ENCODE measurements around the gene ARHGAP29. TPM values are rescaled to one million over a fixed set of nuclear protein-coding genes. Genes with fewer than 3 reads are reported as not detected.
"Not testable (repeated sequence)": the region's sequence is repeated elsewhere in the genome, so short reads cannot be mapped to it uniquely, and the experiment has no call there.

Gene ARHGAP29
- total and polyA plus RNA-seq, 2 experiments from 2014 or later, result 114 to 152 TPM

DNA sequence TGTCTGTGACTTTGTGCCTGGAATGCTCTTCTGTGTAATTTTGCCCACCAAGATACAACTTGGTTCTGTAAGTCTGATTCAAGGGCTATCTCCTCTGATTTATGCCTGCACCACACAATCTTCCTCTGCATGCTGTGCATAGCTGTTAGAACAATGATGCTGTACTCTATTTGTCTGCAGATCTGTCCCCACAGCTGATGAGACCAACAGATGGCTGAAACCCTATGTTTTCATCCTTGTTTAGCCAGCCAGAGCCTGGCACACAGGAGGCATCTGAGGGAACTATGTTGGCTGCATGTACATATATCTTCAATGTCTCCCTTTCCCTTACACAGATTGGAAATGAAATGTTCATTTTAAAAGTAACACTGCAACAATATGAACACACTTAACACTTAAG lies 58.5 kb downstream of the ARHGAP29 start:
- no peak for DNase-seq
- no peak overlapping the region for H3K27ac ChIP-seq
- no peaks in the 10 kb centered on the region for H4K20me1 ChIP-seq (ENCODE audit: insufficient read depth)
- peaks cover 98% of the 10 kb centered on the region for H3K79me2 ChIP-seq (ENCODE audit: insufficient read depth)
- TF ChIP-seq EZH2 (IDR thresholded peaks at IDR 0.05; ENCODE audit: insufficient read depth, poor library complexity, severe bottlenecking) (no peak), EZH2phosphoT487 (IDR thresholded peaks at IDR 0.05; ENCODE audit: insufficient read depth, low read depth) (no peak)
- H3K4me2 ChIP-seq (ENCODE audit: unreplicated experiment), result no peak overlapping the region
- in situ Hi-C loops (cut with MboI), result no loop called here
- H3K36me3 ChIP-seq (ENCODE audit: low read depth), result peaks cover 99% of the 10 kb centered on the region
- no peak overlapping the region for H3K4me3 ChIP-seq
- peaks cover 83% of the 10 kb centered on the region for H3F3A ChIP-seq (ENCODE audit: insufficient read depth)
- H3K9me3 ChIP-seq (ENCODE audit: low read depth), result no peaks in the 10 kb centered on the region
- no peak overlapping the region for H3K9ac ChIP-seq
- peaks cover 15% of the 10 kb centered on the region; the same call in 1 of the 2 replicates for H3K4me1 ChIP-seq (ENCODE audit: insufficient read depth)
- H3K9me2 ChIP-seq (ENCODE audit: insufficient read depth), result no peaks in the 10 kb centered on the region
- no peaks in the 10 kb centered on the region for H3K27me3 ChIP-seq (replicated peaks; ENCODE audit: insufficient read depth)
- H2AFZ ChIP-seq, result no peak overlapping the region

DNA sequence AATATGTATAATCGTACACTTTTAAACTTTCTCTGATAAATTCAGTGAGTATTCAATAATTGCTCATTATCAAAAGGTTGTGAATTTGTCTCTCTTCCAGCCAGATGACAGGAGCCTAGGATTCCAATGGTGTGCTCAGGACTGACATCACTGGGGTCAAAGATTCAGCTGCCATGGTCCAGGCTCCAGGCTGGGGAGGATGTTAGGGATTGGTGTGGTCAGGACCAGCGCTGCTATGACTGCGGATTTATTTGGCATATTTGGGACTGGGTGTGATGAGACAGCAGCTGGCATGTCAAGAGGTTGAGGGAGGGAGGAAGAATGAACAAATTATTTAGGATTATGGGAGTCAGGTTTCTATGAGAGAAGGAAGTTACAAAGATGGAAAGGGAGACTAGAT lies 68.3 kb downstream of the ARHGAP29 start:
- peaks cover 88% of the 10 kb centered on the region for H3F3A ChIP-seq (ENCODE audit: insufficient read depth)
- in situ Hi-C loops (cut with MboI), result no loop called here
- peaks cover 57% of the 10 kb centered on the region for H3K36me3 ChIP-seq (ENCODE audit: low read depth)
- no peaks in the 10 kb centered on the region for H3K9me2 ChIP-seq (ENCODE audit: insufficient read depth)
- no peaks in the 10 kb centered on the region for H3K27me3 ChIP-seq (replicated peaks; ENCODE audit: insufficient read depth)
- DNase-seq, result no peak
- 69 to 78% methylated on average over 3 of the region's 3 CpGs for WGBS, 2 experiments (ENCODE audit: low coverage in 1 of 2, low lambda C conversion rate in 2 of 2, missing lambda C conversion rate in 2 of 2)
- no peak overlapping the region for H2AFZ ChIP-seq
- H3K4me3 ChIP-seq, result no peak overlapping the region
- no peak overlapping the region for H3K9ac ChIP-seq
- TF ChIP-seq EZH2phosphoT487 (IDR thresholded peaks at IDR 0.05; ENCODE audit: insufficient read depth, low read depth) (no peak), EZH2 (IDR thresholded peaks at IDR 0.05; ENCODE audit: insufficient read depth, poor library complexity, severe bottlenecking) (no peak)
- H3K79me2 ChIP-seq (ENCODE audit: insufficient read depth), result peaks cover 38% of the 10 kb centered on the region
- peaks cover 9% of the 10 kb centered on the region for H4K20me1 ChIP-seq (ENCODE audit: insufficient read depth)
- H3K4me1 ChIP-seq (ENCODE audit: insufficient read depth), result no peaks in the 10 kb centered on the region
- H3K27ac ChIP-seq, result no peak overlapping the region
- H3K9me3 ChIP-seq (ENCODE audit: low read depth), result no peaks in the 10 kb centered on the region
- H3K4me2 ChIP-seq (ENCODE audit: unreplicated experiment), result no peak overlapping the region

DNA sequence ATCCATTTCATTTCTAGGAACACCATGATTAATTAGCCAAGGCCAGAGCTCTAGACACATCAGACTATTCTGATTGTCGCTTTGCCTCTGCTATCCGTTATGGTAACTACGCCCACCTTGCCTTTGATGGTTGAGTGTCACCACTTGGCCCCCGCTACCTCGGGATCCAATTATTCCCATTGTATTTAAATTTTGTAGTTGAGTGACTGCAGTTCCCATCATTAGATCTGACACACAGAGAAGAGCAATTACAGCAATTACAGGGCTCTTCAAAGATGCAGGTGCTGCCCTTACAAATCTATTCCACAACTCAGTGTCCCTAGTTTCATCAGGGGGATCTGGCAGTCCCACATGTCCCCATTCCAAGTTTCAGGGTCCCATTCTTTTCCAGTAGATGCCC lies 71.5 kb downstream of the ARHGAP29 start:
- in situ Hi-C loops (cut with MboI), result no loop called here
- Histone ChIP-seq H3K27ac (no peak overlapping the region), H3K4me2 (ENCODE audit: unreplicated experiment) (no peak overlapping the region), H3F3A (ENCODE audit: insufficient read depth) (peaks cover 76% of the 10 kb centered on the region), H3K4me3 (no peak overlapping the region), H3K36me3 (ENCODE audit: low read depth) (peaks cover 26% of the 10 kb centered on the region), H3K9ac (no peak overlapping the region), H3K4me1 (ENCODE audit: insufficient read depth) (peaks cover 8% of the 10 kb centered on the region), H4K20me1 (ENCODE audit: insufficient read depth) (no peaks in the 10 kb centered on the region), H3K27me3 (replicated peaks; ENCODE audit: insufficient read depth) (no peaks in the 10 kb centered on the region), H3K79me2 (ENCODE audit: insufficient read depth) (0 out of 2 replicates have a peak, but pooled peaks cover 11% of the 10 kb centered on the region), H3K9me3 (ENCODE audit: low read depth) (no peaks in the 10 kb centered on the region), H3K9me2 (ENCODE audit: insufficient read depth) (no peaks in the 10 kb centered on the region), H2AFZ (no peak overlapping the region)
- TF ChIP-seq EZH2phosphoT487 (IDR thresholded peaks at IDR 0.05; ENCODE audit: insufficient read depth, low read depth), result no peak
- TF ChIP-seq EZH2 (IDR thresholded peaks at IDR 0.05; ENCODE audit: insufficient read depth, poor library complexity, severe bottlenecking), result no peak
- no peak for DNase-seq
- 94 to 98% methylated on average over 5 of the region's 5 CpGs for WGBS, 2 experiments (ENCODE audit: low coverage in 1 of 2, low lambda C conversion rate in 2 of 2, missing lambda C conversion rate in 2 of 2)

DNA sequence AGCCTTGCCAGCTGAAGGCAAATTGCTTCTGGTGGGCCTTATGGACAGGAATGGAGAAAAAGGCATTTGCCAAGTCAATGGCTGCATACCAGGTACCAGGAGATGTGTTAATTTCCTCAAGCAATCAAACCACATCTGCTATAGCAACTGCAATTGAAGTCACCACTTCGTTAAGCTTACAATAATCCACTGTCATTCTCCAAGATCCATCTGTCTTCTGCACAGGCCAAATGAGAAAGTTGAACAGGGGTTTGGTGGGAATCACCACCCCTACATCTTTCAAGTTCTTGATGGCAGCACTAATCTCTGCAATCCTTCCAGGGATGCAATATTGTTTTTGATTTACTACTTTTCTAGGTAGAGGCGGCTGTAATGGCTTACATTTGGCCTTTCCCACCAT lies 72.5 kb downstream of the ARHGAP29 start:
- H3K9me2 ChIP-seq (ENCODE audit: insufficient read depth); H3K79me2 ChIP-seq (ENCODE audit: insufficient read depth); H3K27ac ChIP-seq; H3K27me3 ChIP-seq (replicated peaks; ENCODE audit: insufficient read depth); H3K9me3 ChIP-seq (ENCODE audit: low read depth); H3K4me2 ChIP-seq (ENCODE audit: unreplicated experiment); in situ Hi-C loops (cut with MboI); H3K9ac ChIP-seq; H3K4me3 ChIP-seq; H2AFZ ChIP-seq; DNase-seq; H4K20me1 ChIP-seq (ENCODE audit: insufficient read depth): not testable (repeated sequence)
- Histone ChIP-seq H3F3A (ENCODE audit: insufficient read depth) (peaks cover 66% of the 10 kb centered on the region), H3K36me3 (ENCODE audit: low read depth) (peaks cover 16% of the 10 kb centered on the region), H3K4me1 (ENCODE audit: insufficient read depth) (peaks cover 14% of the 10 kb centered on the region)
- 75 to 93% methylated on average over 2 of the region's 2 CpGs for WGBS, 2 experiments (ENCODE audit: low coverage in 1 of 2, low lambda C conversion rate in 2 of 2, missing lambda C conversion rate in 2 of 2)

DNA sequence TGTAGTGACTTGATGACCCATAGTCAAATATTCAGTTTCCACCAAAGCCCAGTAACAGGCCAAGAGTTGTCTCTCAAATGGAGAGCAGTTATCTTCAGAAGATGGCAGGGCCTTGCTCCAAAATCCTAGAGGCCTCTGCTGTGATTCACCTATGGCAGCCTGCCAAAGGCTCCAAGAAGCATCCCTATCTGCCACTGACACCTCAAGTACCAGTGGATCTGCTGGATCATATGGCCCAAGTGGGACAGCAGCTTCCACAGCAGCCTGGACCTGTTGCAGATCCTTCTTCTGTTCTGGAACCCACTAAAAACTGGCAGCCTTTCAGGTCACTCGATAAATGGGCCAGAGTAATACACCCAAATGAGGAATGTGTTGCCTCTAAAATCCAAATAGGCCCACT lies 73.3 kb downstream of the ARHGAP29 start:
- in situ Hi-C loops (cut with MboI); H3K9me3 ChIP-seq (ENCODE audit: low read depth); H4K20me1 ChIP-seq (ENCODE audit: insufficient read depth); H3K79me2 ChIP-seq (ENCODE audit: insufficient read depth); H3K36me3 ChIP-seq (ENCODE audit: low read depth); H3K9me2 ChIP-seq (ENCODE audit: insufficient read depth); H3K9ac ChIP-seq; H3K27me3 ChIP-seq (replicated peaks; ENCODE audit: insufficient read depth); H2AFZ ChIP-seq; H3K4me2 ChIP-seq (ENCODE audit: unreplicated experiment); H3K27ac ChIP-seq; H3K4me3 ChIP-seq: not testable (repeated sequence)
- Histone ChIP-seq H3F3A (ENCODE audit: insufficient read depth) (peaks cover 66% of the 10 kb centered on the region), H3K4me1 (ENCODE audit: insufficient read depth) (peaks cover 14% of the 10 kb centered on the region)
- DNase-seq, result peak; percentile 48
- WGBS, 2 experiments (ENCODE audit: low coverage in 1 of 2, low lambda C conversion rate in 2 of 2, missing lambda C conversion rate in 2 of 2), result 0% methylated on average over 1 of the region's 1 CpG

DNA sequence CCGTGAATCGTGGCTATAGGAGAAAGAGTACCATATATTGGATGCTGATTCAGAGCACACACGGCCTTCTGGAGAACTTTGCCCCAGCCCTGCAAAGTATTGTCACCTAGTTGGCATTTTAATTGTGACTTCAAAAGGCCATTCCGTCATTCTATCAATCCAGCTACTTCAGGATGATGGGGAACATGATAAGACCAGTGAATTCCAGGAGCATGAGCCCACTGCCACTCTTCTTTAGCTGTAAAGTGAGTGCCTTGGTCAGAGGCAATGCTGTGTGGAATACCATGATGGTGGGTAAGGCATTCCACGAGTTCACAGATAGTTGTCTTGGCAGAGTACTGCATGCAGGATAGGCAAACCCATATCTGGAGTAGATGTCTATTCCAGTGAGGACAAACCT lies 74.1 kb downstream of the ARHGAP29 start:
- H3K9me2 ChIP-seq (ENCODE audit: insufficient read depth); H3K27me3 ChIP-seq (replicated peaks; ENCODE audit: insufficient read depth); H2AFZ ChIP-seq; H4K20me1 ChIP-seq (ENCODE audit: insufficient read depth); in situ Hi-C loops (cut with MboI); H3K9me3 ChIP-seq (ENCODE audit: low read depth); H3K36me3 ChIP-seq (ENCODE audit: low read depth); H3K27ac ChIP-seq; H3K4me3 ChIP-seq; H3K9ac ChIP-seq; H3K4me2 ChIP-seq (ENCODE audit: unreplicated experiment); DNase-seq; H3K79me2 ChIP-seq (ENCODE audit: insufficient read depth): not testable (repeated sequence)
- peaks cover 62% of the 10 kb centered on the region for H3F3A ChIP-seq (ENCODE audit: insufficient read depth)
- WGBS, 2 experiments (ENCODE audit: low coverage in 1 of 2, low lambda C conversion rate in 2 of 2, missing lambda C conversion rate in 2 of 2), result 87 to 88% methylated on average over 5 of the region's 5 CpGs
- peaks cover 14% of the 10 kb centered on the region for H3K4me1 ChIP-seq (ENCODE audit: insufficient read depth)
